Liver (tissue), 9 donors: ENCODE results near the gene PDE12. TPM values are rescaled to one million over a fixed set of nuclear protein-coding genes. Genes with fewer than 3 reads are reported as not detected.
"Not testable (repeated sequence)": the region's sequence is repeated elsewhere in the genome, so short reads cannot be mapped to it uniquely, and the experiment has no call there.

Experiments
- DNase-seq: peaks from one replicate; pipeline ENCODE4 v3.0.0-alpha.2; 2017; ENCODE audit warnings: low spot score
- H3K27ac ChIP-seq, 2 donors: one replicate each; pipeline ENCODE4 v1.7.0; 2013; ENCODE audit warnings: inconsistent platforms in 2 of 2, low read length in 2 of 2, control low read depth in 1 of 2, low read depth in 1 of 2, mild to moderate bottlenecking in 1 of 2
- H3K27me3 ChIP-seq, 4 donors: one replicate each; pipeline versions ENCODE4 v1.6.1 to v1.7.0; 2013; ENCODE audit warnings: low read length in 3 of 4, inconsistent platforms in 1 of 4, mild to moderate bottlenecking in 1 of 4, moderate library complexity in 1 of 4; ENCODE audit not compliant: control insufficient read depth in 4 of 4, insufficient read depth in 4 of 4
- H3K36me3 ChIP-seq, 4 donors: one replicate each; pipeline versions ENCODE4 v1.6.1 to v1.7.0; 2013; ENCODE audit warnings: low read length in 3 of 4, mild to moderate bottlenecking in 3 of 4, low read depth in 1 of 4, moderate library complexity in 1 of 4; ENCODE audit not compliant: control insufficient read depth in 4 of 4, insufficient read depth in 3 of 4
- H3K4me1 ChIP-seq, 4 donors: one replicate each; pipeline versions ENCODE4 v1.6.1 to v1.7.0; 2013; ENCODE audit warnings: low read length in 3 of 4, mild to moderate bottlenecking in 3 of 4, moderate library complexity in 1 of 4; ENCODE audit not compliant: control insufficient read depth in 4 of 4, insufficient read depth in 4 of 4
- H3K4me3 ChIP-seq, 3 donors: one replicate each; pipeline versions ENCODE4 v1.6.1 to v1.7.0; 2013; ENCODE audit warnings: low read length in 3 of 3, control low read depth in 1 of 3, low read depth in 1 of 3, mild to moderate bottlenecking in 1 of 3
- H3K9ac ChIP-seq, 2 donors: one replicate each; pipeline ENCODE4 v1.7.0; 2013; ENCODE audit warnings: low read length in 2 of 2, mild to moderate bottlenecking in 2 of 2, moderate library complexity in 2 of 2, control low read depth in 1 of 2, low read depth in 1 of 2
- H3K9me3 ChIP-seq, 4 donors: one replicate each; pipeline versions ENCODE4 v1.6.1 to v1.7.0; 2013; ENCODE audit warnings: low read length in 3 of 4; ENCODE audit not compliant: control insufficient read depth in 4 of 4
- EGR1 ChIP-seq, 2 donors: IDR thresholded peaks; 2 replicates each; pipeline ENCODE4 v1.6.1; 2016 to 2018; ENCODE audit warnings: antibody characterized with exemption in 2 of 2, low read depth in 2 of 2
- FOXA1 ChIP-seq: IDR thresholded peaks from 2 replicates; pipeline ENCODE4 v1.6.1; 2016; ENCODE audit warnings: antibody characterized with exemption
- FOXA2 ChIP-seq: IDR thresholded peaks from 2 replicates; pipeline ENCODE4 v1.6.1; 2016; ENCODE audit warnings: antibody characterized with exemption
- GABPA ChIP-seq, 2 donors: IDR thresholded peaks in 1 of 2; conservative IDR thresholded peaks in 1 of 2; 2 replicates each; pipeline ENCODE4 v1.6.1; 2016; ENCODE audit warnings: antibody characterized with exemption in 2 of 2, mild to moderate bottlenecking in 1 of 2, moderate library complexity in 1 of 2
- HNF4A ChIP-seq, 2 donors: conservative IDR thresholded peaks; 2 replicates each; pipeline ENCODE4 v1.6.1; 2016; ENCODE audit warnings: antibody characterized with exemption in 2 of 2, mild to moderate bottlenecking in 2 of 2
- HNF4G ChIP-seq: IDR thresholded peaks from 2 replicates; pipeline ENCODE4 v1.6.1; 2016; ENCODE audit warnings: antibody characterized with exemption
- JUND ChIP-seq, 2 donors: IDR thresholded peaks; 2 replicates each; pipeline ENCODE4 v1.6.1; 2016; ENCODE audit warnings: antibody characterized with exemption in 2 of 2
- NR2F2 ChIP-seq: IDR thresholded peaks from 2 replicates; pipeline ENCODE4 v1.6.1; 2016; ENCODE audit warnings: antibody characterized with exemption
- RAD21 ChIP-seq, 2 donors: IDR thresholded peaks; 2 replicates each; pipeline ENCODE4 v1.6.1; 2016; ENCODE audit warnings: antibody characterized with exemption in 2 of 2, mild to moderate bottlenecking in 2 of 2
- RXRA ChIP-seq, 2 donors: IDR thresholded peaks; 2 replicates each; pipeline ENCODE4 v1.6.1; 2017 to 2018; ENCODE audit warnings: antibody characterized with exemption in 2 of 2, mild to moderate bottlenecking in 1 of 2
- SP1 ChIP-seq: IDR thresholded peaks from 2 replicates; pipeline ENCODE4 v1.6.1; 2018; ENCODE audit warnings: antibody characterized with exemption, mild to moderate bottlenecking
- YY1 ChIP-seq: IDR thresholded peaks from 2 replicates; pipeline ENCODE4 v1.6.1; 2016; ENCODE audit warnings: antibody characterized with exemption, mild to moderate bottlenecking
- WGBS: extraction: QIAGEN DNeasy Blood & Tissue Kit; methylation state at CpG from one replicate; pipeline ENCODE4 v1.1.7; 2013; 5-methylcytosine and 5-hydroxymethylcytosine counted together
- polyA plus RNA-seq, 2 donors: library from polyadenylated mRNA; stranded (reverse) in 1 of 2; unstranded in 1 of 2; fragments of 200-250 nt in 1 of 2; fragments of >200 nt in 1 of 2; fragmentation: Nextera tagmentation in 1 of 2; extraction: Ambion mirVana in 1 of 2; gene quantifications; one replicate each; pipeline versions ENCODE4 v1.2.1 to v1.2.3, GENCODE V29; 2013 to 2015
- total RNA-seq, 2 donors: library from RNA; depleted of rRNA; stranded (reverse); fragments of >200 nt; gene quantifications; one replicate each; pipeline ENCODE4 v1.2.3, GENCODE V29; 2014
- TF ChIP-seq, protein P1 (sequence below): IDR thresholded peaks from 2 replicates; pipeline ENCODE4 v1.6.1; 2016; ENCODE audit warnings: antibody characterized with exemption
- TF ChIP-seq, protein P2 (sequence below): IDR thresholded peaks from 2 replicates; pipeline ENCODE4 v1.6.1; 2016; ENCODE audit warnings: antibody characterized with exemption
- TF ChIP-seq, protein P3 (sequence below): fragments of 150-350 bp; IDR thresholded peaks from 2 replicates; pipeline ENCODE4 v1.5.1; 2017; ENCODE audit warnings: improper control_type of control experiment, low read depth, low read length; ENCODE audit not compliant: missing input control
- TF ChIP-seq, protein P4 (sequence below): IDR thresholded peaks from 2 replicates; pipeline ENCODE4 v1.6.1; 2016; ENCODE audit warnings: antibody characterized with exemption
- donor health status: healthy.
- donor health status: healthy.
- donor health status: healthy.
- donor health status: healthy.
- donor health status: healthy.

The PDE12 gene
- total and polyA plus RNA-seq, 4 donors: 4.8 to 17.8 (median 11.5) TPM

DNA sequence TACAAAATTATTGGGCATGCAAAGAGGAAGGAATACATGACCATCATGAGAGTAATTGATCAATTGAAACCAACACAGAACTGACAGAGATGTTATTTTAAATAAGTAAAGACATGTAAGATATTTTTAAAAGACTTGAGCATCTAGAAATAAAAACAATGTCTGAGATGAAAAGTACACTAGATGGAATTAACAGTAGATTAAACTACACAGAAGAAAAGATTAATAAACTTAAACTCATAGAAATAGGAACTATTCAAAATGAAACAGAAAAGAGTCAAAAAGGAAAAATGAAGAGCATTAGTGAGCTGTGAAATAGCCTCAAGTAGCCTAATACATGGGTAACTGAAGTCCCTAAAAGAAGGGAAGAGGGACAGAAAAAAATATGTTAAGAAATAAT, 49.6 kb downstream of the PDE12 start:
- no peak for TF ChIP-seq HNF4G
- no peak for TF ChIP-seq FOXA1
- TF ChIP-seq, protein P1, sequence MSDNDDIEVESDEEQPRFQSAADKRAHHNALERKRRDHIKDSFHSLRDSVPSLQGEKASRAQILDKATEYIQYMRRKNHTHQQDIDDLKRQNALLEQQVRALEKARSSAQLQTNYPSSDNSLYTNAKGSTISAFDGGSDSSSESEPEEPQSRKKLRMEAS: no peak
- no peak for TF ChIP-seq GABPA (IDR thresholded peaks at IDR 0.05 in 1 of 2, conservative IDR thresholded peaks at IDR 0.05 in 1 of 2)
- no peak for TF ChIP-seq RAD21 (IDR thresholded peaks at IDR 0.05)
- TF ChIP-seq, protein P2, sequence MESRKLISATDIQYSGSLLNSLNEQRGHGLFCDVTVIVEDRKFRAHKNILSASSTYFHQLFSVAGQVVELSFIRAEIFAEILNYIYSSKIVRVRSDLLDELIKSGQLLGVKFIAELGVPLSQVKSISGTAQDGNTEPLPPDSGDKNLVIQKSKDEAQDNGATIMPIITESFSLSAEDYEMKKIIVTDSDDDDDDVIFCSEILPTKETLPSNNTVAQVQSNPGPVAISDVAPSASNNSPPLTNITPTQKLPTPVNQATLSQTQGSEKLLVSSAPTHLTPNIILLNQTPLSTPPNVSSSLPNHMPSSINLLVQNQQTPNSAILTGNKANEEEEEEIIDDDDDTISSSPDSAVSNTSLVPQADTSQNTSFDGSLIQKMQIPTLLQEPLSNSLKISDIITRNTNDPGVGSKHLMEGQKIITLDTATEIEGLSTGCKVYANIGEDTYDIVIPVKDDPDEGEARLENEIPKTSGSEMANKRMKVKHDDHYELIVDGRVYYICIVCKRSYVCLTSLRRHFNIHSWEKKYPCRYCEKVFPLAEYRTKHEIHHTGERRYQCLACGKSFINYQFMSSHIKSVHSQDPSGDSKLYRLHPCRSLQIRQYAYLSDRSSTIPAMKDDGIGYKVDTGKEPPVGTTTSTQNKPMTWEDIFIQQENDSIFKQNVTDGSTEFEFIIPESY: no peak
- TF ChIP-seq, protein P3, sequence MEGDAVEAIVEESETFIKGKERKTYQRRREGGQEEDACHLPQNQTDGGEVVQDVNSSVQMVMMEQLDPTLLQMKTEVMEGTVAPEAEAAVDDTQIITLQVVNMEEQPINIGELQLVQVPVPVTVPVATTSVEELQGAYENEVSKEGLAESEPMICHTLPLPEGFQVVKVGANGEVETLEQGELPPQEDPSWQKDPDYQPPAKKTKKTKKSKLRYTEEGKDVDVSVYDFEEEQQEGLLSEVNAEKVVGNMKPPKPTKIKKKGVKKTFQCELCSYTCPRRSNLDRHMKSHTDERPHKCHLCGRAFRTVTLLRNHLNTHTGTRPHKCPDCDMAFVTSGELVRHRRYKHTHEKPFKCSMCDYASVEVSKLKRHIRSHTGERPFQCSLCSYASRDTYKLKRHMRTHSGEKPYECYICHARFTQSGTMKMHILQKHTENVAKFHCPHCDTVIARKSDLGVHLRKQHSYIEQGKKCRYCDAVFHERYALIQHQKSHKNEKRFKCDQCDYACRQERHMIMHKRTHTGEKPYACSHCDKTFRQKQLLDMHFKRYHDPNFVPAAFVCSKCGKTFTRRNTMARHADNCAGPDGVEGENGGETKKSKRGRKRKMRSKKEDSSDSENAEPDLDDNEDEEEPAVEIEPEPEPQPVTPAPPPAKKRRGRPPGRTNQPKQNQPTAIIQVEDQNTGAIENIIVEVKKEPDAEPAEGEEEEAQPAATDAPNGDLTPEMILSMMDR: no peak
- no peak for TF ChIP-seq JUND (IDR thresholded peaks at IDR 0.05)
- Histone ChIP-seq H3K4me1 (no peaks in the 10 kb centered on the region), H3K9me3 (no peaks in the 10 kb centered on the region), H3K36me3 (peaks cover 0 to 3% (median 1%) of the 10 kb centered on the region in 4 donors), H3K27me3 (no peaks in the 10 kb centered on the region), H3K27ac (no peak overlapping the region), H3K4me3 (no peak overlapping the region), H3K9ac (no peak overlapping the region)
- no peak for DNase-seq

DNA sequence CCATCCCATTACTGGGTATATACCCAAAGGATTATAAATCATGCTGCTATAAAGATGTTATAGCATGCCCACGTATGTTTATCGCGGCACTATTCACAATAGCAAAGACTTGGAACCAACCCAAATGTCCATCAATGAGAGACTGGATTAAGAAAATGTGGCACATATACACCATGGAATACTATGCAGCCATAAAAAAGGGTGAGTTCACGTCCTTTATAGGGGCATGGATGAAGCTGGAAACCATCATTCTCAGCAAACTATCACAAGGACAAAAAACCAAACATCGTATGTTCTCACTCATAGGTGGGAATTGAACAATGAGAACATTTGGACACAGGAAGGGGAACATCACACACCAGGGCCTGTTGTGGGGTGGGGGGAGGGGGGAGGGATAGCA, 55.8 kb downstream of the PDE12 start:
- H3K9me3 ChIP-seq, DNase-seq, H3K4me1 ChIP-seq, H3K4me3 ChIP-seq, H3K36me3 ChIP-seq, H3K27ac ChIP-seq, H3K27me3 ChIP-seq, H3K9ac ChIP-seq: not testable (repeated sequence)
- 99% methylated on average over 5 of the region's 5 CpGs for WGBS

DNA sequence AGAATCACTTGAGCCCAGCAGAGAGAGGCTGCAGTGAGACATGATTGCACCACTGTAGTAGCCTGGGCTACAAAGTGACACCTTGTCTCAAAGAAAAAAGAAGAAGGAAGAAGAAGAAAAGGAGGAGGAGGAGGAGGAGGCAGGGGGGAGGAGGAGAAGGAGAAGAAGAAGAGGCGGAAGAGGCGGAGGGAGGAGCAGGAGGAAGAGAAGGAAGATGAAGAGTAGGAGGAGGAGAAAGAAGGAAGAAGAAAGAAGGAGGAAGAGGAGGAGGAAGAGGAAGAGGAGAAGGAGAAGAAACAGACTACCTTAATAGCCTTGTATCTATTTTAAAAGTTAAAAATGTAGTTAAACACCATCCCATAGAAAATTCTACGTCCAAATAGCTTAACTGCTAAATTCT, 60.2 kb downstream of the PDE12 start:
- Histone ChIP-seq H3K27ac (no peak overlapping the region), H3K36me3 (no peaks in the 10 kb centered on the region), H3K27me3 (no peaks in the 10 kb centered on the region), H3K9me3 (no peaks in the 10 kb centered on the region), H3K4me3 (no peak overlapping the region), H3K9ac (no peak overlapping the region), H3K4me1 (no peaks in the 10 kb centered on the region)
- DNase-seq: no peak
- 85% methylated on average over 3 of the region's 3 CpGs for WGBS
- TF ChIP-seq RXRA (IDR thresholded peaks at IDR 0.05): no peak
- TF ChIP-seq HNF4A (conservative IDR thresholded peaks at IDR 0.05): no peak
- TF ChIP-seq, protein P3: no peak
- TF ChIP-seq SP1: no peak
- TF ChIP-seq GABPA (IDR thresholded peaks at IDR 0.05 in 1 of 2, conservative IDR thresholded peaks at IDR 0.05 in 1 of 2): no peak
- no peak for TF ChIP-seq FOXA2
- TF ChIP-seq, protein P4, sequence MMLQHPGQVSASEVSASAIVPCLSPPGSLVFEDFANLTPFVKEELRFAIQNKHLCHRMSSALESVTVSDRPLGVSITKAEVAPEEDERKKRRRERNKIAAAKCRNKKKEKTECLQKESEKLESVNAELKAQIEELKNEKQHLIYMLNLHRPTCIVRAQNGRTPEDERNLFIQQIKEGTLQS: no peak
- no peak for TF ChIP-seq EGR1 (IDR thresholded peaks at IDR 0.05; ENCODE audit: low read depth in 2 of 2)
- TF ChIP-seq, protein P2: no peak
- no peak for TF ChIP-seq YY1
- TF ChIP-seq JUND (IDR thresholded peaks at IDR 0.05): no peak
- no peak for TF ChIP-seq NR2F2
- TF ChIP-seq HNF4G: no peak
- no peak for TF ChIP-seq FOXA1
- no peak for TF ChIP-seq RAD21 (IDR thresholded peaks at IDR 0.05)
- TF ChIP-seq, protein P1: no peak
